Measurements from ENCODE around the gene ADM2. TPM values are rescaled to one million over a fixed set of nuclear protein-coding genes. Genes with fewer than 3 reads are reported as not detected.

ADM2 gene
- total and polyA plus RNA-seq, 2 of the 13 experiments (the other 11 are each of a cell fraction or from before 2014, with no cell fraction given) = 1.2 to 3.0 TPM

GRCh38 chr22:50525104-50525857 lies 43.9 kb downstream of the ADM2 start, which contains the start of gene SCO2 (continued):
- TF ChIP-seq ZNF414 (CRISPR knock-in tag; IDR thresholded peaks at IDR 0.05) (0 out of 2 replicates have a peak, but pooled peaks have one; percentile 41), GLMP (CRISPR knock-in tag; IDR thresholded peaks at IDR 0.05; ENCODE audit: borderline replicate concordance) (no peak), BORCS8-MEF2B (CRISPR knock-in tag; IDR thresholded peaks at IDR 0.05) (peak; percentile 75; the same call in 1 of the 2 replicates), FOXO1 (CRISPR knock-in tag; IDR thresholded peaks at IDR 0.05) (0 out of 2 replicates have a peak, but pooled peaks have one; percentile 16), ZNF335 (CRISPR knock-in tag; IDR thresholded peaks at IDR 0.05) (0 out of 2 replicates have a peak, but pooled peaks have one; percentile 43), MIER2 (CRISPR knock-in tag; IDR thresholded peaks at IDR 0.05) (no peak), MED1 (CRISPR knock-in tag; IDR thresholded peaks at IDR 0.05) (peak; percentile 64), PITX1 (CRISPR knock-in tag; IDR thresholded peaks at IDR 0.05) (no peak), TFE3 (CRISPR knock-in tag; IDR thresholded peaks at IDR 0.05) (peak; percentile 84), TCF7 (IDR thresholded peaks at IDR 0.05; ENCODE audit: low read depth) (no peak; the same call in 1 of the 2 replicates), ZNF570 (CRISPR knock-in tag; IDR thresholded peaks at IDR 0.05; ENCODE audit: borderline replicate concordance) (no peak), ZNF343 (CRISPR knock-in tag; IDR thresholded peaks at IDR 0.05) (peak; percentile 84), MLLT10 (CRISPR knock-in tag; IDR thresholded peaks at IDR 0.05) (no peak), GFI1 (CRISPR knock-in tag; IDR thresholded peaks at IDR 0.05; ENCODE audit: borderline replicate concordance) (no peak), ZBTB26 (CRISPR knock-in tag; IDR thresholded peaks at IDR 0.05; ENCODE audit: borderline replicate concordance) (peak; percentile 56; the same call in 1 of the 2 replicates), ZNF839 (CRISPR knock-in tag; IDR thresholded peaks at IDR 0.05; ENCODE audit: borderline replicate concordance) (peak; percentile 93), NR2F6 (IDR thresholded peaks at IDR 0.05) (no peak), NR2F6 (CRISPR knock-in tag; IDR thresholded peaks at IDR 0.05) (no peak), ZBTB7B (CRISPR knock-in tag; IDR thresholded peaks at IDR 0.05) (peak; percentile 49), SOX6 (IDR thresholded peaks at IDR 0.05) (no peak), SOX6 (CRISPR knock-in tag; IDR thresholded peaks at IDR 0.05) (0 out of 2 replicates have a peak, but pooled peaks have one; percentile 28), NFKB2 (CRISPR knock-in tag; IDR thresholded peaks at IDR 0.05; ENCODE audit: borderline replicate concordance) (no peak; the same call in 1 of the 2 replicates), ZNF556 (CRISPR knock-in tag; IDR thresholded peaks at IDR 0.05; ENCODE audit: borderline replicate concordance) (peak; percentile 26; the same call in 1 of the 2 replicates), PCBP1 (IDR thresholded peaks at IDR 0.05; ENCODE audit: borderline replicate concordance, low read depth, low read length) (peak; percentile 37; the same call in 1 of the 2 replicates), ZNF747 (CRISPR knock-in tag; IDR thresholded peaks at IDR 0.05; ENCODE audit: borderline replicate concordance) (peak; percentile 78; the same call in 1 of the 2 replicates), GTF3A (CRISPR knock-in tag; conservative IDR thresholded peaks at IDR 0.05) (no peak), TSC22D2 (CRISPR knock-in tag; IDR thresholded peaks at IDR 0.05; ENCODE audit: borderline replicate concordance) (peak; percentile 35; the same call in 1 of the 2 replicates)

All from HepG2 (cell line).